Cerebellar nuclear complex (tissue), 1 donor: ENCODE results near the gene MAP3K12.
A peak's percentile ranks its signal among the peaks of the same experiment; 100 is the strongest.
"Not testable (repeated sequence)": the region's sequence is repeated elsewhere in the genome, so short reads cannot be mapped to it uniquely, and the experiment has no call there.

Experiments used
- DNase-seq, 2 experiments: peaks; one replicate each; lab custom pipeline; 2025; lab: John Stamatoyannopoulos, UW

MAP3K12 gene

DNA sequence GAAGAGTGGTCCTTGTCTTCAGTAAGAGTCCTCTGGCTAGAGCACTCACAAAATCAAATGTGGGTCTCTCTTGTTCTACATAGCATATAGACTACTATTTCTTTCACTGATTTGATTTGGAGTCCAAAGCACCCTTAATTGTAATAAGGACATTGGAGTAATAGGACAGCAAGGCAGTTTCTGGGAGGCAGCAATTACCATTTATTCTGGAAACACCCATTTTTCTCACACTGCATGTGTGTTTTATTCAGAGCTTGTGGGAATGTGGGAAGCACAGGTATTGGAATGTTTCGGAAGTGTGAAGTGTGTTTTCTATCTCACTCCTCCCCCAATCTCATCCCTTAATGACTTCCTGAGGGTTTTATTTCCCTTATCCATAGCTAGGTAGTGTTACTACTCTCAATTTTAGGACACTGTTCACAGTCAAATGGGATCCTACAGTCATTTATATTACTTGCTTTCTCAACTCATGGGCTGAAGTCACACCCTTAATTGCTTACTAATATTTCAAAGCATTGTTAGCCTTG is 27.1 kb downstream of the MAP3K12 start:
- no peak for DNase-seq

DNA sequence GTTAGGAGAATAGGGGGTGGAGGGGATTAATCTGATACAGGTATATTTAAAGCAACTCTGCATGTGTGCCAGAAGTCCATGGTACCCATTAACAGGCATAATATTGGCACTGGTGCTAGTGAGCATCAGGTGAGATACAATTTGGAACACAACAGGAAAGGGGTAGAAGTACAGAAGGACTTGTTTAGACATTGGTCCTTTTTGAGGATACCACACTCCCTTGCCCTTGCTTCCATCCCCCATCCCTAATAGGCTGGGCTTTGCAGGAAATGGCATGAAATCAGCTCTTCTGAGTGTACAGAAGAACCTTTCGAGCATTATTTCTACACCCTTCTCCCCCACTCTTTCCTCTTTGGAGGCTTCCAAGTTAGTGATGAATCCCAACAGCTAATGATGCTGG is 31.0 kb downstream of the MAP3K12 start:
- no peak for DNase-seq

DNA sequence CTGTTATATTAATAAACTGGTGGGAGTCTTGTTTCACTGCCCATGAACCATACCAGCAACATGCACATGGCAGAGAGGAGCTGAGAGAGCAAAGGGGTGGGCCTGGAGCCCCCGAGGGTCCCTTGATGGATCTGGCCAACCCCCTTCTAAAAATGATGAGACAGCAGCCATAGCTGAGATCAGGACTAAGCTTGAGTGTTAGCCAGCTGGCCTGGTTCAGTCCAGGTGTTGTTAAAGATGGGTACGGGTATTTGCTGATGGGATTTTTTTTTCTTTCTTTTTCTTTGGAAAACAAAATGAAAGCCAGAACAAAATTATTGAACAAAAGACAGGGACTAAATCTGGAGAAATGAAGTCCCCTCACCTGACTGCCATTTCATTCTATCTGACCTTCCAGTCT is 31.4 kb downstream of the MAP3K12 start:
- no peak for DNase-seq

DNA sequence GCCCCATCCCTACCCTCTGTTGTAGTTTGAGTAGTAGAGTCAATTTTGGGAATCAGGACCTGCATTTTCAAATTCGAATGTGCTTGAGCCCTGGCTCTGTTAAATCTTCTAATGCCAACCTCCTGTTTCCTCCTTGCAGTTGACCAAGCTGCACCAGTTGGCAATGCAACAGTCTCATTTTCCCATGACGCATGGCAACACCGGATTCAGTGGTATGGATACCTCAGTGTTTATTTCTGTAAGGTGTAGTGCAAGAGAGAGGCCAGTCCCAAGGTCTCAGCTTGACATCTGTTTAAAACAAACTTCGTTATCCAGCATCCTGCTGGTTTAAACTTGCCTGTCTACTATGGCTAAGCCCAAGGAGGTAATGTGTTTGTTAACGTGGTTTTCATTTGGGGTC is 32.2 kb downstream of the MAP3K12 start:
- DNase-seq, result no peak

DNA sequence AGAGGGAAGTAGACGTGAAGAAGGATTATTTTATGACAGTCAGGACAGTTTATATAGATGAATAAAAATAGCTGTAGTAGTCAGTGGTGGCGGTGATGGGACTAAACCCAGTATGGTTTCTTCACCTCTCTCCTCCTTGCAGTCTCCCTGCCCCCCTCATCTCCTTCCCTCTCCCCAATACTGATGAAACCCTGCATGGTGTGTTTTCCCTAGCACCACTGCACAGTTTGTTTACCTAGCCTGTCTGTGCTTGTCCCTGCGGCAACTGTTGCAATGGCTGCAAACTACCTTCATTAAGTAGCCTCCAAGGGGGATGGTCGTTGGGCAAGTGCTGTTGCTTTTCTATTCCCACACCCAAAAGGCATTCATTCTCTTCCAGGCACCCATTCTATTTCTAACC is 32.6 kb downstream of the MAP3K12 start:
- no peak for DNase-seq

DNA sequence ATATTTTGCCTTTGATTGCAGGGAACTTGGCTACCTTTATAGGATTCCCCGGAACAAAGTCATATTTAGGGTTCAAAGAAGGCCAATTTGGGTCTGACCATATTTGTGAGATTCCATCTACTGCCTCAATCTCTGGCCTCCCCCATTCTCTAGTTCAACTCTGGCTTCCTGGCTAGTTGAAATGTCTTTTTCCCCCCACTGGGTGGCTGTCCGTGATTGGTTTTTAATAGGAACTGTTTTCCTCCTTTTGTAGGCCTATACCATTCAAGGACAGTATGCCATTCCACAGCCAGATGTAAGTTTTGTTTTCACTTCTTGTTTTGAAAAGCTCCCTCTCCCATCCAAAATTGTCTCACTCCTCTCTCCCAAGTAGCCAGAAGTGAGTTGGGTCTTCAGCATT is 33.6 kb downstream of the MAP3K12 start:
- no peak for DNase-seq

DNA sequence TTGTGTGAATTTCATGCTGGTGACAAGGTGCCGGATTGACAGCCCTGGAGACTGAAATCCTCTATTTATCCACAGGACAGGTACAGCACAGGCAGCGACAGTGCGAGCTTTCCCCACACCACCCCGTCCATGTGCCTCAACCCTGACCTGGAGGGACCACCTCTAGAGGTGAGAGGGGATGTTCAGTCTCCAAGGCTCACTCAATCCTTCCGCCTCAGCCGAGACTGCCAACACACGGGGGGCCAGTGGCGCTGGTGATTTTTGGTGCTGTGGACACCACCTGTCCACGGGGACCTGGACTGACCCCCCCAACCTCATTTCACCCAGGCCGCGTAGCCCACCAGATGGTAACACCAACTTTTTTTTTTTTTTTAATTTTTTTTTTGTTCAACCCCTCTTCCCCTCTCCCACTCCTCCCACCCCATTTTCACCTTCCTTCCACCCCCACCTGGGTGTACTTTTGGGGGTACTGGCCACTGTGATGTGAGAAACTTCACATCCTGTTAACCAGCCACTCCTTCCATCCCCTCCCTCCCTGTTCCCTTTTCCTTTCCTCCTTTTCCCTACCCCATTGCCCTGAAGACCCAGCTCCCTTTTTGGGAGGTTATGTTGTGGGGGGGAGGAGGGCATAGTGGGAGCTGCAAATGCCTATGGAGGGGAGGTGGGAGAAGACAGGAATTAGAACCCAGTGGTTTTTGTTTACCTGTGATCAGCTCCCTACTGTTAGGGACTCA is 34.4 kb downstream of the MAP3K12 start:
- DNase-seq, result no peak

DNA sequence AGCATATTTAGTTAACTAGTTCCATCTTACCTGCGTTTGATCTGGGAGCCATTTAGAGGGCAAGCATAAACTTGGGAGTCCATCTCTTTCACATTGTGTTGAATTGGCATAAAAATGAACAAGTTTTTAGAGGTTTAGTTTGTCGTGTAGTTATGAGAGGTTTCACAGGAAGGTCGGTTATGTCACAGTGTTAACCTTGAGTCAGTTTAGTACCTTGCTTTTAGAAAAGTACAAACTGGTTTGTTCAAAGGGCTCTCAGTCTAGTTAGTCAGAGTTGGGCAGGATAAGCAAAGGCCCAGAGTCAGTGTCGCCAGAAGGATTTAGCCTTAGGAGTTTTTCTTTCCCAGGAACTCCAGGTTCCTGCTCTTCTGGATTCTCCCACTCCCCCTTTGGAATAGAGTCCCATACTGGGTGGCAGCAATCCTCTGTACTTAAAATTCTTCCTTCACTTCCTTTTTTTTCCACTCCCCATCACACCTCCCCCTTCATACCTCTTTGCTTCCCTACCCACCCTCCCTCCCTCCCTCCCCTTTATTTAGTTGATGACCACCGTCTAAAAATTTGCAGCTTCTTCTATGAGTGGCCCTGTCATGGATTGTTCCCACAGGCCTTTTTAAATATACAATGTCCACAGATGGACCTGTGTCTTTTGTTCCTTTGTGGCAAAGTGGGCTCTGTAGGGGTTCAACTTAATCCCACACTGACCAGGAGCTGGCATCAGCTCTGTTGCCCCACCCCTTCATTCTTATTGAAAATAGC is 35.3 kb downstream of the MAP3K12 start:
- DNase-seq, result no peak

DNA sequence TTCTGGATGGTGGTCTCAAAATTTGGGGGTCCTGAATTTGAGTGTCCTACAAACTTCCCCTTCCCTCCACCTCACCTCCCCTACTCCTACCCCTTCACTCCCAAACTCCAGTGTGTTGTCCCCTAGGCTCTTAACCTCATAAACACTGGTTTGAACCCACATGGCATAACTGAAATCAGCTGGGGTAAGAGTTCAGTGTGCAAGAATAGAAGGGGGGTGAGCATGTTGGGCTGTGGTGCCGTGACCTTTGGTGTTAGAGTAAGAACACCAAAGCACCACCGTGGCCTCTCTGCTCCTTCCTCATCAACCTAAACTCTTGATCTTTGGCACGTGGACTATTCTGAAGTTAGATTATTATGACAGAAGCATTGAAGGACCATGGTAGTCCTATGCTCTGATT is 36.3 kb downstream of the MAP3K12 start:
- no peak for DNase-seq

DNA sequence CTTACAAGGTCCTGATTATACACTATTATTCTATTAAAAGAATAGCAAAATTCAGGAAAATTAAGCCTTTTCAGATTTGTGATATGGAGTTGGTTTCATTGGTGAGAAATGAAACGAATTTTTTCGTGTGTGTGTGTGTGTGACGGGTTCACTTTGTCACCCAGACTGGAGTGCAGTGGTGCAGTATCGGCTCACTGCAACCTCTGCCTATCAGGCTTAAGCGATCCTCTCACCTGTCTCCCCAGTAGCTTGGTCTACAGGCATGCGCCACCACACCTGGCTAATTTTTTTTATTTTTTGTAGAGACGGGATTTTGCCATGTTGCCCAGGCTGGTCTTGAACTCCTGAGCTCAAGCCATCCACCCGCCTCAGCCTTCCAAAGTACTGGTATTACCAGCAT is 37.7 kb downstream of the MAP3K12 start:
- no peak for DNase-seq

DNA sequence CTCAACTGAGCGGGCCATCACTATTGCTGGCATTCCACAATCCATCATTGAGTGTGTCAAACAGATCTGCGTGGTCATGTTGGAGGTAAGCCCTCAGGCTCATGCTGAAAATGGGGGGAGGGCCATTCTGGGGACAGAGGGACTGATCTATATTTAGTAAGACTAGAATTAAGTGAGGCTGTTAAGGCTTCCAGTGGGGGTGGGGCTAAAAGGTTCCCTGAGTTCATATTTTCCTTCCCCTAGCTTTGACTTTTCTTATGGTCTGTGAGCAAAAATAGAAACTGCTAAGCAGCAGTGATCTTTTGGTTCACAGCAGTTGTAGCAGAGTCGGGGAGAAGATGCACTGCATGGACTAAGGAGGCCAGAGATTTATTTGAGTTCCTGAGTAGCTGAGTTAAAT is 38.2 kb downstream of the MAP3K12 start:
- no peak for DNase-seq

DNA sequence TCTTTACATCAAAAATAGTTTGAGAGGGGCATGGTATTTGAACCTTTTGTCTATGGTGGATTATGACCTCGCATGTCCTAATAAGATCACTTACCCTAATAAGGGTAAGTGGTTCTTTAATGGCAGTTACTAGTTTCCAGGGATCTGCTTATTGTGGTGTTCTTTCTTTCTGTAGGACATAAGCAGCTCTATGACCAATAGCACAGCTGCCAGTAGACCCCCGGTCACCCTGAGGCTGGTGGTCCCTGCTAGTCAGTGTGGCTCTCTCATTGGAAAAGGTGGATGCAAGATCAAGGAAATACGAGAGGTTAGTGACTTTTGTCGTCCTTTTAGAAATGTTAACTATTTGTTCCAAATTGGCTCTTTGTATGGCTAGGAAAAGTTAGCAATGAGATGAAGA is 40.2 kb downstream of the MAP3K12 start:
- DNase-seq, result no peak

DNA sequence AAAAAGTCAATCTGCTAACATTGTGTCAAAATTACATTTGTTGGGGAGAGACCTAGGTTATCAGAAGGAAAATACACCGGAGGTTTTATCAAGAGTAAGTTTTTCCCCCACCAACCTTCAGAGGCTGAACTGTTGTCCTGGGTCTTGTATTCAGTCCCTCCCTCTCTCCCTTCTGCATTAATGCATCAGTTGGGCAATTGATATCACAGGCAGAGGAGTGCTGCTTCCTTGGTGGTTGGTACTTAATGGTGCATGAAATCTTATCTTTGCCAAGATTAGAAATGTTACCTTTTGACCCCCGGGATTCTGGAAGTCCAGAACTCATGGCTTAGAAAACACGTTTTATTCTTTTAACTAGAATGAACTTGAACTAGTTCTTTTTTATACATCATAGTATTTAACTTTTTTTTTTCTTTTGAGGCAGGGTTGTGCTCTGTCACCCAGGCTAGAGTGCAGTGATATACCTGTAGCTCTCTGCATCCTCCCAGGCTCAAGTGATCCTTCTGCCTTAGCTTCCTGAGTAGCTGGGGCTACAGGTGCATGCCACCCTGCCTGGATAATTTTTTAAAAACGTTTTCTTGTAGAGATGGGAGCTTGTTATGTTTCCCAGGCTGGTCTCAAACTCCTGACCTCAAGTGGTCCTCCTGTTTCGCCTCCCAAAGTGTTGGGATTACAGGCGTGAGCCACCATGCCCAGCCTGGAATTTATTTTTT is 42.4 kb downstream of the MAP3K12 start:
- no peak for DNase-seq

DNA sequence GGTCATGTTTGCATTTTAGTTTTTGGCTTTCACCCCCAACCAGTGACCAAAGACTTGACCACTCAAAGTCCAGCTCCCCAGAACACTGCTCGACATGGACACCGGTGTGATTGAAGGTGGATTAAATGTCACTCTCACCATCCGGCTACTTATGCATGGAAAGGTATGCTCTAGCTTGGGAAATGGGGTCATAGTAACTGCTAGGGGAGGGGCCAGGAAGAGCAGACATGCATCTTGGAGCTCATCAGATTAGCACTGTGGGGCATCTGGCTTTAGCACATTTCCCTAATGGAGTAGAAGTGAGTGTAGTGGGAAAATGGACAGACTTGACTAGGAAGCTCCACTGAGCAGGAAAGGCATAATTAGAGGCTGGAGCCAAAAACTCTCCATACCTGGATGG is 44.6 kb downstream of the MAP3K12 start:
- DNase-seq, result peak; percentile 73 to 79

DNA sequence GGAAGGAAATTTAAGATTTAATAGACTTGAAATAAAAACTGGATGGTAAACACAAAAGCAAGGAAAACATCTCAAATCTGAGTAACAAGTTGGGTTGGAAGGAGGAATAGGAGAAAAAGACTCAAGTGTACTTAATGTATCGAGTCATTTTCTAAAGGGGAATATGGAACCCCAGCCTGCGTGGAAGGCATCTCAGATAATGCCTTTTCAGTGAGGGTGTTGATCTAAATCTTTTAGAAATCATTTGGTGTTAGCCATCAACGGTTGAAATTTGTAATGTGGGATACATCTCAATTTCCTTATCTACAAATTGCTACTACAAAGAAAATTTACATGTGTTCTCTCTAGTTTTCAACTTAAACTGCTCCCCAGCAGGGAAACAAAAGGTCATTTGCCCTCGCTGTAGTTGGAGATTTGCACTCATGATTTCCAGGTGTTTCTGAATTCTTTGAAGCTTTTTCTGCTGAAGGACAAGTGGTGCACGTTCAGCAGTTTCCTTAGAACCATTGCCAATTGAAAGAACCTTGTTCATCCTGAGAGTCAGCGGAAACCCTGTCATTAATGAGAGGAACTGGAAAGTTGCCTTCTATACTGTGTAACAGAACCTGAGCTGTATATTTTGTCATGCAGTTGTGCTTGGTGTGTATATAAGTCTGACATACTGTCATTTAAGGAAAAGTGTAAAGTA is 45.2 kb downstream of the MAP3K12 start:
- no peak for DNase-seq

DNA sequence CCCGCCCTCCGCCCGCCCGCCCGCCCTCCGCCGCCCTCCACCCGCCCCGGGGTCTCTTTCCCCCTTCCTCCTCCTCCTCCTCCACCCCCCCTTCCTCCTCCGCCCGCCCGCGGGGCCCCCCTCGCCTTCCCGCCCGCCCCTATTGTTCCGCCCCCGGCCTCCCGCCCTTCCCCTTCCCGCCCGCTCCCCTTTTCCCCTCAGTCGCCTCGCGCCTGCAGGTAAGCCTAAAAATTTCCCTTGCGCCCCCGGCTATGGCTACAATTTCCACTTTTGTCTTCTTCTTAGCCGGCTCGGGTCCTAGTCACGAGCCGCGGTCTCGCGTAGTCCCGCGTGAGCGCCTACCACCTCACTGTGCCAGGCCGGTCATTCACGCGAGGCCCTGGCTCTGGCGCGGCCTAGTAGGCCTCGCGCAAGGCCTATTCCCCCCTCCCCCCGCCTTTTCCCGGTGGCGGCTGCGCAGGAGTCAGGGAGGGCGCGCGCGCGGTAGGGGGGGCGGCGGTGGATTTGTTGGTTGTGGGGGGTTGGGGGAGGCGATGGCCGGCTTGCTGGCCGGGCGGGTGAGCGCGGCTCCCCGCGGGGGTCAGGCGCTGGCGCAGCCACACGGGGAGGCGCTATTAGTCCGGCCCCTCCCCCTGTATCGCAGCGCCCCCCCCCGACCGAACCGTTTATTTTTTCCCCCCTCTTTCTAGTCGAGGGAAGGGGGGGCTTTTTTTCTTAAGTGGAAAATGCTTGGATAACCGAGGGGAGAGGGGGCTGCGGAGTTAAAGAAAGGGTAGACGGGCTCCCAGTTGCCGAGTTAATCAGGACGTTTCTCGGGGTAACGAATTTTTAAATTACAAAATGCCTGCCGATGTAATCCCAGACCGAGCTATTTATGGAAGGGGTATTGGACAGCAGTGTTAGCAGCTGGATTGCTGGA is 46.8 kb downstream of the MAP3K12 start:
- peak in 1 of 2 experiments; percentile 13 for DNase-seq

DNA sequence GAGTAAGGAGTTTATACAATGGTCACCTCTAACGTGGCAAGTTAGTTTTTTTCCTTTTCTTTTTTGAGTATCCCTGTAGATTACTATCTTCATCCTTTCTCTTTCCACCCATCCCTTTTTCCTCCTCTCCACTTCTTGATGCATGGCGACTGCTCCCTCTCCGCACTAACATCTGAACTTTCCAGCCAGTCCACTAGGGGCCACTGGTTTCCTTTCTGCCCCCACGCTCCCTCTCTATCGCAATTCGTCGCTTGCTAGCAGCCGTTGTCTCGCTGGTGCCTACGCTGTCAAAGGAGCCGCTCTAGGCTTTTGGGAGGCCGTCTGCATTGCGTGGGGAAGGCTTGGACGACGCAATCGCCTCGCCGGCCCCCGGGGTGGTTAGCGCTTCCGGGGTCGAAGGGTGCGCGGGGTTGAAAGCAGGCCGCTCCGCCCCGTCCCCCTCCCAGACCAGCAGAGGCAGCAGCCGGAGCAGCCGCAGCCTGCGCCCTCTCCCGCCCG is 47.5 kb downstream of the MAP3K12 start, which contains the start of gene PCBP2:
Gene PCBP2 (plus strand): TSS at position 442 of the 498 bp plus-strand sequence. CDS start 2,699 bp downstream, outside the sequence.
- peak; percentile 98 to 99 for DNase-seq

DNA sequence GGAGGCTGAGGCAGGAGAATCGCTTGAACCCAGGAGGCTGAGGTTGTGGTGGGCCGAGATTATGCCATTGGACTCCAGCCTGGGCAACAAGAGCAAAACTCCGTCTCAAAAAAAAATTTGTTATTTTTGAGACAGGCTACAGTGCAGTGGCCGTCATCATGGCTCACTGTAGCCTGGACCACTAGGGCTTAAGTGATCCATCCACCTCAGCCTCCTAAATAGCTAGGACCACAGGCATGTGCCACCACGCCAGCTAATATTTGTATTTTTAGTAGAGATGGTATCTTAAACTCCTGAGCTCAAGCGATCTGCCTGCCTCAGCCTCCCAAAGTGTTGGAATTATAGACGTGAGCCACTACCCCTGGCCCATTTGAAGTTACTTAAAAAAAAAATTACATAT is 48.3 kb downstream of the MAP3K12 start:
- DNase-seq, result no peak

DNA sequence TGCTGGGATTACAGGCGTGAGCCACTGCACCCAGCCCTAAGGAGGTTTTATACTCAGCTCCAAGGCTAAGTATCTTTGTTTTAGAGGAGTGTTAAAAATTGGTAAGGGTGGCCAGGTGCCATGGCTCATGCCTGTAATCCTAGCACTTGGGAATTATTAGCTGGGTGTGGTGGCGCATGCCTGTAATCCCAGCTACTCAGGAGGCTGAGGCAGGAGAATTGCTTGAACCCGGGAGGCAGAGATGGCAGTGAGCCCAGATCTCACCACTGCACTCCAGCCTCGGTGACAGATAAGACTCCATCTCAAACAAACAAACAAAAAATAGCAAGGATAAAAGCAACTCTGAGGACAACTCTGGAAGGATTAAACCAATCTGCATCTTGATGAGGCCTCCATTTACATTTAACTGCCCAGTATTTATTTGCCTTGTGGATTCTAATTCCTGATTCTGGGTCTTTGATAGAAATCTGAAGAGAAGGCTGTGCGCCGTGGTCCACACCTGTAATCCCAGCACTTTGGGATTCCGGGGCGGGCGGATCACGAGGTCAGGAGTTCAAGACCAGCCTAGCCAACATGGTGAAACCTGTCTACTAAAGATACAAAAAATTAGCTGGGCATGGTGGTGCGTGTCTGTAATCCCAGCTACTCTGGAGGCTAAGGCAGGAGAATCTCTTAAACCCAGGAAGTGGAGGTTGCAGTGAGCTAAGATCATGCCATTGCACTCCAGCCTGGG is 54.5 kb downstream of the MAP3K12 start:
- DNase-seq, result not testable (repeated sequence)

DNA sequence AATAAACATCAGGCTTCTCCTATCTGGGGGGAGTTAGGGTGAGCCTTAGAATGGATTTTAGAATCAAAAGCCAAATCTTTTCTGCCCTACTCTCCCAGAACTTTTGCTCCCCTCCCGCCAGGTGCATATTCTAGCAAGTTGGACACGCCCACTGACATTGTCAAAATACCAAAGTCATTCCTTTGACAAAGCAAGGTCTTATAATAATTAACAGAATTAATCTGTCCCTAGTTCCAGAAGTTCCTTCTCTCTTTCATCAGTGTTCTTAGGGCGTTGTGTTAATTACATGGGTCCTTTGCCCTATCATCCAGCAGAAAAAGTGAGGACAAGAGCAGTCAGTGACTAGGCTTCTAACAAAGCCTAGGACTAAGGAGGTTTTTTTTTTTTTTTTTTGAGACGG is 55.3 kb downstream of the MAP3K12 start:
- DNase-seq, result no peak
